Calu3 (cell line): ENCODE measurements around the gene ATOSB. TPM values are rescaled to one million over a fixed set of nuclear protein-coding genes. Genes with fewer than 3 reads are reported as not detected.

Source experiments
- BruUV-seq: library from RNA; stranded (reverse); fragments of 400-500 nt; replicated peaks from 2 replicates; lab custom pipeline; 2021; lab: Mats Ljungman, UMichigan
- CTCF ChIA-PET: fragments of 300-600 bp; sonication (Branson Sonifier 250); formaldehyde crosslinking; loops from one replicate; lab custom pipeline; 2022; ENCODE audit warnings: antibody characterized with exemption; lab: Charles Lee
- DNase-seq: peaks from one replicate; pipeline ENCODE4 v3.0.0; 2022
- H3K27ac Mint-ChIP-seq: one replicate; pipeline ENCODE4 v1.8.0; 2022; ENCODE audit warnings: mixed read lengths; ENCODE audit not compliant: unreplicated experiment
- H3K27me3 Mint-ChIP-seq: one replicate; pipeline ENCODE4 v1.8.0; 2022; ENCODE audit warnings: mixed read lengths; ENCODE audit not compliant: unreplicated experiment
- H3K36me3 Mint-ChIP-seq: one replicate; pipeline ENCODE4 v1.8.0; 2022; ENCODE audit warnings: mild to moderate bottlenecking, moderate library complexity, mixed read lengths; ENCODE audit not compliant: insufficient read depth, unreplicated experiment
- H3K4me1 Mint-ChIP-seq: one replicate; pipeline ENCODE4 v1.8.0; 2022; ENCODE audit warnings: mild to moderate bottlenecking, low read depth, mixed read lengths; ENCODE audit not compliant: unreplicated experiment
- H3K4me3 Mint-ChIP-seq: one replicate; pipeline ENCODE4 v1.8.0; 2022; ENCODE audit warnings: mild to moderate bottlenecking, low read depth, moderate library complexity, mixed read lengths; ENCODE audit not compliant: unreplicated experiment
- H3K9me3 Mint-ChIP-seq: one replicate; pipeline ENCODE4 v1.8.0; 2022; ENCODE audit warnings: low read depth, mixed read lengths; ENCODE audit not compliant: unreplicated experiment
- CTCF ChIP-seq: fragments of 200-600 bp; IDR thresholded peaks from one replicate; pipeline ENCODE4 v1.8.0; 2022; ENCODE audit warnings: antibody characterized with exemption; ENCODE audit not compliant: unreplicated experiment
- intact Hi-C: fragments of 100-400 bp; cut with micrococcal nuclease; formaldehyde crosslinking; loops from one replicate; pipeline ENCODE4 v1.10.0; 2022; ENCODE audit not compliant: unreplicated experiment
- total RNA-seq: library from RNA; stranded (reverse); gene quantifications from 2 replicates; pipeline ENCODE4 v1.2.3, GENCODE V29; 2022

ATOSB gene
- total RNA-seq, 1 experiment from 2014 or later = 16.8 TPM

- Mint-ChIP-seq H3K9me3 (no peaks in the 10 kb centered on the region), H3K27me3 (no peaks in the 10 kb centered on the region), H3K27ac (no peak overlapping the region), H3K4me3 (no peak overlapping the region), H3K36me3 (peaks cover 74% of the 10 kb centered on the region), H3K4me1 (no peaks in the 10 kb centered on the region)
- TF ChIP-seq CTCF = no peak
- intact Hi-C loops = no loop called here
- CTCF ChIA-PET = no interaction called here
- no TSS peak for BruUV-seq
- DNase-seq = no peak
Measured at GRCh38 chr9:35054871-35055644, 60.6 kb downstream of the ATOSB start.

- CTCF ChIA-PET = no interaction called here
- no peak for DNase-seq
- H3K27me3 Mint-ChIP-seq = no peaks in the 10 kb centered on the region
- BruUV-seq = no TSS peak
- H3K27ac Mint-ChIP-seq = no peak overlapping the region
- intact Hi-C loops = no loop called here
- no peak for TF ChIP-seq CTCF
- H3K4me3 Mint-ChIP-seq = no peak overlapping the region
- H3K36me3 Mint-ChIP-seq = peaks cover 67% of the 10 kb centered on the region
- H3K9me3 Mint-ChIP-seq = no peaks in the 10 kb centered on the region
- no peaks in the 10 kb centered on the region for H3K4me1 Mint-ChIP-seq
Measured at GRCh38 chr9:35054185-35054835, 61.4 kb downstream of the ATOSB start.

Other genes with a start within 250 kb of the ATOSB start
- not detected in 2 replicates for gene PHF24, start 157.6 kb downstream of the ATOSB start, total RNA-seq
- 1.5 and 3.1 TPM in 2 replicates for gene DNAJB5, start 126.1 kb downstream of the ATOSB start, total RNA-seq
- 205 and 208 TPM in 2 replicates for gene VCP, start 43.2 kb downstream of the ATOSB start, total RNA-seq
- gene FANCG, start 35.9 kb downstream of the ATOSB start, total RNA-seq = 38.8 and 46.2 TPM in 2 replicates
- gene PIGO, start 19.3 kb downstream of the ATOSB start, total RNA-seq = 31.9 and 32.0 TPM in 2 replicates
- gene STOML2, start 12.7 kb downstream of the ATOSB start, total RNA-seq = 97.3 and 103 TPM in 2 replicates
- 20.4 and 24.4 TPM in 2 replicates for gene UNC13B, start 46.1 kb upstream of the ATOSB start, total RNA-seq